Body of pancreas (tissue), 4 donors: Measurements from ENCODE around the gene NAALADL1.

Experiments used
- CTCF ChIP-seq, 7 experiments: fragments of 450-650 bp in 4 of 7; fragments of 200-600 bp in 3 of 7; sonication (generic) in 3 of 7; IDR thresholded peaks; one replicate each; pipeline ENCODE4 v1.5.1; 2016 to 2019; ENCODE audit warnings: antibody characterized with exemption in 7 of 7
- POLR2A ChIP-seq, 3 donors: fragments of 450-650 bp; IDR thresholded peaks; one replicate each; pipeline ENCODE4 v1.6.1; 2016; ENCODE audit warnings: antibody characterized with exemption in 3 of 3, mild to moderate bottlenecking in 2 of 3

- TF ChIP-seq CTCF (IDR thresholded peaks at IDR 0.05) (no peak), POLR2A (IDR thresholded peaks at IDR 0.05) (no peak)
These were observed 58.9 kb downstream of the NAALADL1 start for GRCh38 chr11:64999478-64999877.
